OCI-LY1 (cell line): ENCODE data around the gene H1-8.

Experiments
- EZH2 ChIP-seq: fragments of 200-600 bp; sonication (generic), shearing (Covaris generic); IDR thresholded peaks from 2 replicates; pipeline ENCODE4 v1.8.0; 2017; ENCODE audit warnings: borderline replicate concordance, mixed run types, mild to moderate bottlenecking, antibody characterized with exemption, low read length, moderate library complexity, mixed read lengths
- TF ChIP-seq, protein P1 (sequence below): fragments of 200-600 bp; sonication (generic), shearing (Covaris generic); IDR thresholded peaks from 2 replicates; pipeline ENCODE4 v1.5.1; 2017; ENCODE audit warnings: mild to moderate bottlenecking, antibody characterized with exemption, low read length, moderate library complexity, mixed read lengths

DNA sequence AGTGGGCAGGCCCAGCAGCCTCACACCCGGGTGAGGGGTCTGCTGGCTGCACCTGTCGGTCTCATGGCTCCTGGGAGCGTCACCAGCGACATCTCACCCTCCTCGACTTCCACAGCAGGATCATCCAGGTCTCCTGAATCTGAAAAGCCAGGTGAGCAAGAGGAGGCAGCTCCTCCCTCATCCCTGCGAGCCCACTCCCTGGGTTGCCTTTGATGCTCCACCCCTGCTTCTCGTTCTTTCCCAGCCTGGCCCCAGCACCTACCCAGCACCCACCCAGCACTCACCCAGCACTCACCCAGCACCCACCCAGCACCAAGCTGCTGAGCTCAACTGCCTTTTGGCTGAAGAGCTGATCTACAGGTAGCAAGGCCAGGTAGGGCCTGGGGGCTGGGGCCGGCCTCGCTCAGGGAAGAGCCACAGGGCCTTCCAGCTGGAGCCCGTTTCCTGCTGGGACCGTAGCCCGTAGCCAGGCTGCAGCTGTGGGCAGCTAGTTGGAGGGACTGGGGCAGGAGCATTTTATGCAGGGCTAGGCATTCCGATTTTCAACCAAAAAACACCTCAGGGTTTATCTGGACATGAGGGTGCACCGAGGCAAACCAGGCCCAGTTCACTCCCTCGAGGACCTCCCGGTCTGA, at the start of gene H1-8:
- no peak for TF ChIP-seq EZH2
- TF ChIP-seq, protein P1, sequence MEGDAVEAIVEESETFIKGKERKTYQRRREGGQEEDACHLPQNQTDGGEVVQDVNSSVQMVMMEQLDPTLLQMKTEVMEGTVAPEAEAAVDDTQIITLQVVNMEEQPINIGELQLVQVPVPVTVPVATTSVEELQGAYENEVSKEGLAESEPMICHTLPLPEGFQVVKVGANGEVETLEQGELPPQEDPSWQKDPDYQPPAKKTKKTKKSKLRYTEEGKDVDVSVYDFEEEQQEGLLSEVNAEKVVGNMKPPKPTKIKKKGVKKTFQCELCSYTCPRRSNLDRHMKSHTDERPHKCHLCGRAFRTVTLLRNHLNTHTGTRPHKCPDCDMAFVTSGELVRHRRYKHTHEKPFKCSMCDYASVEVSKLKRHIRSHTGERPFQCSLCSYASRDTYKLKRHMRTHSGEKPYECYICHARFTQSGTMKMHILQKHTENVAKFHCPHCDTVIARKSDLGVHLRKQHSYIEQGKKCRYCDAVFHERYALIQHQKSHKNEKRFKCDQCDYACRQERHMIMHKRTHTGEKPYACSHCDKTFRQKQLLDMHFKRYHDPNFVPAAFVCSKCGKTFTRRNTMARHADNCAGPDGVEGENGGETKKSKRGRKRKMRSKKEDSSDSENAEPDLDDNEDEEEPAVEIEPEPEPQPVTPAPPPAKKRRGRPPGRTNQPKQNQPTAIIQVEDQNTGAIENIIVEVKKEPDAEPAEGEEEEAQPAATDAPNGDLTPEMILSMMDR: no peak
